GM23338 (cell line): Measurements from ENCODE around the gene DDX39A. TPM values are rescaled to one million over a fixed set of nuclear protein-coding genes. Genes with fewer than 3 reads are reported as not detected.

ENCODE experiments used
- ATAC-seq: fragments of 200-7000 bp; cut with Tn5 transposase; 3 replicates; pipeline ENCODE4 v1.9.1; 2020
- DNase-seq: peaks from one replicate; pipeline ENCODE4 v3.0.0-alpha.2; 2015; ENCODE audit warnings: low spot score
- H2AFZ ChIP-seq: fragments of 200-600 bp; sonication (generic); 2 replicates; pipeline ENCODE4 v1.8.0; 2016; ENCODE audit warnings: antibody characterized with exemption, mild to moderate bottlenecking, moderate library complexity
- H3F3A ChIP-seq: fragments of 200-600 bp; sonication (generic); replicated peaks from 2 replicates; pipeline ENCODE4 v1.8.0; 2017; ENCODE audit warnings: antibody characterized with exemption, mixed run types, low read depth
- H3K27ac ChIP-seq: fragments of 200-600 bp; sonication (generic); 2 replicates; pipeline ENCODE4 v1.6.1; 2016; ENCODE audit warnings: low read depth
- H3K27me3 ChIP-seq: fragments of 200-600 bp; sonication (generic); 2 replicates; pipeline ENCODE4 v1.8.0; 2016; ENCODE audit warnings: mild to moderate bottlenecking, mixed run types, moderate library complexity; ENCODE audit not compliant: insufficient read depth
- H3K36me3 ChIP-seq: fragments of 200-600 bp; sonication (generic); 2 replicates; pipeline ENCODE4 v1.8.0; 2016; ENCODE audit warnings: mild to moderate bottlenecking; ENCODE audit not compliant: insufficient read depth
- H3K4me1 ChIP-seq: fragments of 200-600 bp; sonication (generic); 2 replicates; pipeline ENCODE4 v1.8.0; 2016; ENCODE audit warnings: mild to moderate bottlenecking, moderate library complexity; ENCODE audit not compliant: insufficient read depth
- H3K4me2 ChIP-seq: fragments of 200-600 bp; sonication (generic); 2 replicates; pipeline ENCODE4 v1.7.1; 2017; ENCODE audit warnings: mixed run types
- H3K4me3 ChIP-seq: fragments of 200-600 bp; sonication (generic); 2 replicates; pipeline ENCODE4 v1.6.1; 2016; ENCODE audit warnings: mixed run types
- H3K79me2 ChIP-seq: fragments of 200-600 bp; sonication (generic); replicated peaks from 2 replicates; pipeline ENCODE4 v1.8.0; 2017; ENCODE audit warnings: mild to moderate bottlenecking; ENCODE audit not compliant: insufficient read depth
- H3K9me2 ChIP-seq: fragments of 200-600 bp; sonication (generic); 2 replicates; pipeline ENCODE4 v1.8.0; 2017; ENCODE audit not compliant: insufficient read depth
- H4K20me1 ChIP-seq: fragments of 200-600 bp; sonication (generic); replicated peaks from 2 replicates; pipeline ENCODE4 v1.8.0; 2017; ENCODE audit warnings: mild to moderate bottlenecking; ENCODE audit not compliant: insufficient read depth
- H3K27ac Mint-ChIP-seq: 2 replicates; pipeline ENCODE4 v1.8.0; 2020; ENCODE audit warnings: inconsistent platforms, mild to moderate bottlenecking, moderate library complexity, mixed read lengths
- H3K27me3 Mint-ChIP-seq: 3 replicates; pipeline ENCODE4 v1.8.0; 2022; ENCODE audit warnings: low read depth, mild to moderate bottlenecking, moderate library complexity, mixed read lengths, inconsistent platforms; ENCODE audit not compliant: insufficient read depth, poor library complexity
- H3K36me3 Mint-ChIP-seq: 3 replicates; pipeline ENCODE4 v1.8.0; 2021; ENCODE audit warnings: low read depth, mild to moderate bottlenecking, inconsistent platforms, moderate library complexity, mixed read lengths
- H3K4me1 Mint-ChIP-seq: 3 replicates; pipeline ENCODE4 v1.8.0; 2020; ENCODE audit warnings: mild to moderate bottlenecking, inconsistent platforms, mixed read lengths
- H3K4me3 Mint-ChIP-seq: 3 replicates; pipeline ENCODE4 v1.8.0; 2021; ENCODE audit warnings: moderate library complexity, mild to moderate bottlenecking, inconsistent platforms, mixed read lengths
- H3K9me3 Mint-ChIP-seq: 3 replicates; pipeline ENCODE4 v1.8.0; 2020; ENCODE audit warnings: moderate library complexity, mild to moderate bottlenecking, inconsistent platforms, mixed read lengths
- CREB1 ChIP-seq: fragments of 250-450 bp; sonication (Bioruptor Pico); IDR thresholded peaks from 2 replicates; pipeline ENCODE4 v1.5.0; 2020; ENCODE audit warnings: low read depth, mild to moderate bottlenecking, moderate library complexity
- CTCF ChIP-seq, 2 experiments: fragments of 200-600 bp in 1 of 2; sonication (generic) in 1 of 2; conservative IDR thresholded peaks; 2 replicates each; pipeline versions ENCODE4 v1.5.1 to v1.6.1; 2016 to 2017; ENCODE audit warnings: antibody characterized with exemption in 2 of 2, low read depth in 2 of 2, mild to moderate bottlenecking in 2 of 2, moderate library complexity in 1 of 2
- JUNB ChIP-seq: IDR thresholded peaks from one replicate; pipeline ENCODE4 v1.6.1; 2016; ENCODE audit warnings: antibody characterized with exemption; ENCODE audit not compliant: unreplicated experiment
- NANOG ChIP-seq: IDR thresholded peaks from 2 replicates; pipeline ENCODE4 v1.6.1; 2016; ENCODE audit warnings: antibody characterized with exemption, borderline replicate concordance
- POLR2AphosphoS5 ChIP-seq: IDR thresholded peaks from 2 replicates; pipeline ENCODE4 v1.6.1; 2016; ENCODE audit warnings: antibody characterized with exemption, low read depth
- REST ChIP-seq: IDR thresholded peaks from one replicate; pipeline ENCODE4 v1.6.1; 2018; ENCODE audit warnings: antibody characterized with exemption; ENCODE audit not compliant: unreplicated experiment
- ZNF114 ChIP-seq: fragments of 250-450 bp; sonication (Bioruptor Pico); IDR thresholded peaks from 2 replicates; pipeline ENCODE4 v1.5.0; 2020; ENCODE audit warnings: mild to moderate bottlenecking, moderate library complexity
- polyA plus RNA-seq: library from polyadenylated mRNA; unstranded; fragments of >200 nt; fragmentation: Nextera tagmentation; extraction: Ambion mirVana; gene quantifications from 2 replicates; pipeline ENCODE4 v1.2.1, GENCODE V29; 2016
- total RNA-seq: library from RNA; depleted of rRNA; stranded (reverse); fragments of >200 nt; shearing (Covaris generic); gene quantifications from 2 replicates; pipeline ENCODE4 v1.2.3, GENCODE V29; 2014

Gene DDX39A
- total and polyA plus RNA-seq, 2 experiments from 2014 or later: 195 to 196 TPM

GRCh38 chr19:14405758-14406644 is 13.1 kb downstream of the DDX39A start (continued):
- TF ChIP-seq REST: no peak
- TF ChIP-seq NANOG: no peak
- TF ChIP-seq JUNB: no peak
- TF ChIP-seq CREB1 (CRISPR knock-in tag): peak; percentile 77
- peak; percentile 82 for TF ChIP-seq POLR2AphosphoS5
- TF ChIP-seq ZNF114 (CRISPR knock-in tag): no peak
- TF ChIP-seq CTCF (conservative IDR thresholded peaks at IDR 0.05; ENCODE audit: low read depth in 2 of 2): peak; percentile 49 to 99

GRCh38 chr19:14405380-14405757 is 13.8 kb downstream of the DDX39A start:
- peak overlapping the region; percentile 75 for H3K4me2 ChIP-seq
- DNase-seq (peak; percentile 63), ATAC-seq (peak; percentile 21)
- H3K27me3 Mint-ChIP-seq: peaks cover 17% of the 10 kb centered on the region
- no peaks in the 10 kb centered on the region; the same call in 1 of the 2 replicates for H4K20me1 ChIP-seq
- H3K79me2 ChIP-seq: no peaks in the 10 kb centered on the region
- 0 out of 2 replicates have a peak overlapping the region, but pooled peaks have one; percentile 65 for H3K27ac ChIP-seq
- H3K36me3 ChIP-seq: peaks cover 22% of the 10 kb centered on the region
- peaks cover 17% of the 10 kb centered on the region; the same call in 1 of the 2 replicates for H3F3A ChIP-seq
- H3K36me3 Mint-ChIP-seq: peaks cover 33% of the 10 kb centered on the region
- no peaks in the 10 kb centered on the region for H3K9me2 ChIP-seq
- H3K4me3 Mint-ChIP-seq: peak overlapping the region; percentile 80
- peaks cover 5% of the 10 kb centered on the region; the same call in 1 of the 2 replicates for H3K4me1 ChIP-seq
- H3K4me1 Mint-ChIP-seq: peaks cover 11% of the 10 kb centered on the region
- H3K27me3 ChIP-seq: no peaks in the 10 kb centered on the region
- peak overlapping the region; percentile 49 for H3K4me3 ChIP-seq
- no peaks in the 10 kb centered on the region; the same call in 2 of the 3 replicates for H3K9me3 Mint-ChIP-seq
- H2AFZ ChIP-seq: peak overlapping the region; percentile 80
- no peak for TF ChIP-seq NANOG
- peak in 1 of 2 experiments; percentile 56; a peak in 3 of 4 replicates for TF ChIP-seq CTCF (conservative IDR thresholded peaks at IDR 0.05; ENCODE audit: low read depth in 2 of 2)
- H3K27ac Mint-ChIP-seq: peak overlapping the region; percentile 86; the same call in 1 of the 2 replicates
